Mucosa of descending colon (tissue), 3 donors: ENCODE results near the gene SCO1. TPM values are rescaled to one million over a fixed set of nuclear protein-coding genes. Genes with fewer than 3 reads are reported as not detected.

Source experiments
- ATAC-seq: fragments of 200-7000 bp; cut with Tn5 transposase; one replicate; pipeline ENCODE4 v1.9.1; 2020; ENCODE audit warnings: mild to moderate bottlenecking, moderate library complexity
- DNase-seq, 3 donors: peaks; one replicate each; pipeline ENCODE4 v3.0.0-alpha.2; 2020
- H3K36me3 ChIP-seq: fragments of 200-600 bp; one replicate; pipeline ENCODE4 v1.8.0; 2021; ENCODE audit warnings: low read depth, mild to moderate bottlenecking
- H3K4me1 ChIP-seq: fragments of 200-600 bp; one replicate; pipeline ENCODE4 v1.8.0; 2021; ENCODE audit warnings: low read depth, mild to moderate bottlenecking
- H3K4me3 ChIP-seq: fragments of 200-600 bp; one replicate; pipeline ENCODE4 v1.8.0; 2021; ENCODE audit warnings: mild to moderate bottlenecking
- H3K9me3 ChIP-seq: fragments of 200-600 bp; one replicate; pipeline ENCODE4 v1.8.0; 2021; ENCODE audit warnings: mild to moderate bottlenecking
- intact Hi-C, 2 donors: fragments of 100-400 bp; cut with DNase I in 1 of 2; cut with micrococcal nuclease in 1 of 2; formaldehyde crosslinking; loops; one replicate each; pipeline versions ENCODE4 v1.11.0 to v1.11.1; 2022; cut with DNase I, micrococcal nuclease
- total RNA-seq, 3 donors: library from RNA; stranded (reverse); fragmentation: NEBNext Ultra II Directional in 2 of 3; extraction: Animal tissue kit (Norgen Biotek cat#: 25700) in 2 of 3; gene quantifications; one replicate each; pipeline versions ENCODE4 v1.2.1 to v1.2.4, GENCODE V29; 2021 to 2023
- TF ChIP-seq, protein P1 (sequence below): fragments of 200-600 bp; IDR thresholded peaks from one replicate; pipeline ENCODE4 v1.8.0; 2022; ENCODE audit warnings: antibody characterized with exemption, mild to moderate bottlenecking
- donor health status: DM: no; HTN: no; CAD: no; lungs with moderate emphysema.
- donor health status: DM: no; HTN: no; CAD: no.
- donor health status: DM: no; HTN: yes; CAD: no.

Gene SCO1
- total RNA-seq, 3 donors from 2014 or later = 32.1 to 39.0 (median 38.3) TPM

DNA sequence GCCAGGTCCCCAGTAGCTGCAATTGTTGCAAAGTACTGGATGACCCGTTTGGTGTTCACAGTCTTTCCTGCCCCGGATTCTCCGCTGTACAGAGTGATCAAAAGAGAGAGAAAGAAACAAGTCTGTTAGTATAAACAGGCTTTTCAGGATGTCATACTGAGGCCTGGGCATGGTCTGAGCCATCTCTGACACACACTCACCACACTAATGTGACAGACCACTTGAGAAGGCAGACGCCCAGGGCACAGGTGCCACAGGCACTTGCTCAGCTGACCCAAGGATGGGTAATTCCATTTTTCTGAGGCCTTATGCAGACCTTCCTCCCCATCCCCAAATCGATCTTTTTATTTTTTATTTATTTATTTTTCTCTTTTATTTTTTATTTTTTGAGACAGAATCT lies 47.7 kb downstream of the SCO1 start:
- intact Hi-C loops = loop anchor here in 1 of 2 donors (5.0 kb wide), 1 partner anchor 193 kb away; no protein-coding TSS in a partner anchor

DNA sequence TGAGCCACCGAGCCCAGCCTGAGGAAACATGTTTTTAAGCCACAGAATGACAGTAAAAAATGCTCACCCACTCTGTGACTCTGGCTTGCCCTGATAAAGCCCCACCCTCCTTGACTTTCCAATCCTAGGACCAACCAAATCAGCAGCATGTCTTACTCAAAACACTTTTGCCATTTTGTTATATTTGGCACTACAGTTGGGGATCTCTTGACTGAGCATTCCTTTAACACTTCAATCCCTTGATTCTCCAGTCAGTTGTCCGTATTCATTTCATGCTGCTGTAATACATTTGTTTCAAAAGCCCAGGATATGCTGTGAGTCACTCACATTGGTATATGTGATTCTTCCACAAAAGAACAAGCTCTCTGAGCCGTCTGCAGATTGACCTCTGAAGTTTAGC lies 48.4 kb downstream of the SCO1 start:
- DNase-seq = no peak
- intact Hi-C loops = loop anchor here in 1 of 2 donors (5.0 kb wide), 1 partner anchor 193 kb away; no protein-coding TSS in a partner anchor
- H3K4me1 ChIP-seq = no peaks in the 10 kb centered on the region
- H3K4me3 ChIP-seq = no peak overlapping the region
- no peaks in the 10 kb centered on the region for H3K36me3 ChIP-seq
- TF ChIP-seq, protein P1, sequence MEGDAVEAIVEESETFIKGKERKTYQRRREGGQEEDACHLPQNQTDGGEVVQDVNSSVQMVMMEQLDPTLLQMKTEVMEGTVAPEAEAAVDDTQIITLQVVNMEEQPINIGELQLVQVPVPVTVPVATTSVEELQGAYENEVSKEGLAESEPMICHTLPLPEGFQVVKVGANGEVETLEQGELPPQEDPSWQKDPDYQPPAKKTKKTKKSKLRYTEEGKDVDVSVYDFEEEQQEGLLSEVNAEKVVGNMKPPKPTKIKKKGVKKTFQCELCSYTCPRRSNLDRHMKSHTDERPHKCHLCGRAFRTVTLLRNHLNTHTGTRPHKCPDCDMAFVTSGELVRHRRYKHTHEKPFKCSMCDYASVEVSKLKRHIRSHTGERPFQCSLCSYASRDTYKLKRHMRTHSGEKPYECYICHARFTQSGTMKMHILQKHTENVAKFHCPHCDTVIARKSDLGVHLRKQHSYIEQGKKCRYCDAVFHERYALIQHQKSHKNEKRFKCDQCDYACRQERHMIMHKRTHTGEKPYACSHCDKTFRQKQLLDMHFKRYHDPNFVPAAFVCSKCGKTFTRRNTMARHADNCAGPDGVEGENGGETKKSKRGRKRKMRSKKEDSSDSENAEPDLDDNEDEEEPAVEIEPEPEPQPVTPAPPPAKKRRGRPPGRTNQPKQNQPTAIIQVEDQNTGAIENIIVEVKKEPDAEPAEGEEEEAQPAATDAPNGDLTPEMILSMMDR = no peak
- H3K9me3 ChIP-seq = no peaks in the 10 kb centered on the region
- no peak for ATAC-seq

More for the DNA sequence above, 47.7 kb downstream of the SCO1 start:
- TF ChIP-seq, protein P1 = no peak
- no peaks in the 10 kb centered on the region for H3K4me1 ChIP-seq
- no peak overlapping the region for H3K4me3 ChIP-seq
- no peaks in the 10 kb centered on the region for H3K9me3 ChIP-seq
- no peak for ATAC-seq
- DNase-seq = no peak
- no peaks in the 10 kb centered on the region for H3K36me3 ChIP-seq

GRCh38 chr17:10648381-10648780 lies 49.0 kb downstream of the SCO1 start:
- TF ChIP-seq, protein P1 = no peak
- no peak overlapping the region for H3K4me3 ChIP-seq
- no peak for ATAC-seq
- no peaks in the 10 kb centered on the region for H3K4me1 ChIP-seq
- no peaks in the 10 kb centered on the region for H3K36me3 ChIP-seq
- H3K9me3 ChIP-seq = no peaks in the 10 kb centered on the region
- DNase-seq = no peak
- intact Hi-C loops = loop anchor here in 1 of 2 donors (5.0 kb wide), 1 partner anchor 194 kb away; no protein-coding TSS in a partner anchor

- TF ChIP-seq, protein P1 = peak; percentile 80
- Histone ChIP-seq H3K36me3 (no peaks in the 10 kb centered on the region), H3K4me3 (no peak overlapping the region), H3K4me1 (no peaks in the 10 kb centered on the region), H3K9me3 (no peaks in the 10 kb centered on the region)
- intact Hi-C loops = loop anchor here in 1 of 2 donors (5.0 kb wide), 1 partner anchor 196 kb away; no protein-coding TSS in a partner anchor
- ATAC-seq = peak; percentile 84
- DNase-seq = peak in 2 of 3 donors; percentile 71 to 76
Observed at GRCh38 chr17:10646392-10646990, 50.8 kb downstream of the SCO1 start.

GRCh38 chr17:10640475-10640874 lies 56.9 kb downstream of the SCO1 start:
- intact Hi-C loops = no loop called here
- no peak for ATAC-seq
- DNase-seq = no peak
- H3K4me1 ChIP-seq = no peaks in the 10 kb centered on the region
- H3K36me3 ChIP-seq = no peaks in the 10 kb centered on the region
- no peaks in the 10 kb centered on the region for H3K9me3 ChIP-seq
- TF ChIP-seq, protein P1 = no peak
- H3K4me3 ChIP-seq = no peak overlapping the region
